ENCODE data around the gene PRDM16. TPM values are rescaled to one million over a fixed set of nuclear protein-coding genes. Genes with fewer than 3 reads are reported as not detected.
A peak's percentile ranks its signal among the peaks of the same experiment; 100 is the strongest.

Gene PRDM16
- total RNA-seq, 4 donors from 2014 or later, result 5.9 to 41.7 (median 11.2) TPM

- 23 to 37% methylated on average over 7 to 10 of the region's 11 CpGs for WGBS, 2 donors
- Histone ChIP-seq H3K27me3 (peaks cover 0 to 11% of the 10 kb centered on the region in 2 donors), H3K4me3 (peak overlapping the region in 3 of 4 donors; percentile 1 to 25 (median 17)), H3K9me3 (no peaks in the 10 kb centered on the region), H3K36me3 (no peaks in the 10 kb centered on the region), H3K4me1 (peaks cover 0 to 76% (median 49%) of the 10 kb centered on the region in 4 donors), H3K27ac (peak overlapping the region; percentile 79 to 98 (median 89))
- DNase-seq (ENCODE audit: low spot score in 2 of 2), result no peak
- TF ChIP-seq EP300 (IDR thresholded peaks at IDR 0.05) (no peak), POLR2A (IDR thresholded peaks at IDR 0.05) (no peak), CTCF (IDR thresholded peaks at IDR 0.05) (no peak)
Observed at GRCh38 chr1:3351449-3352298, 282.7 kb downstream of the PRDM16 start.

GRCh38 chr1:3352299-3352951 is 283.4 kb downstream of the PRDM16 start:
- H3K4me1 ChIP-seq, result peaks cover 0 to 68% (median 41%) of the 10 kb centered on the region in 4 donors
- no peaks in the 10 kb centered on the region for H3K36me3 ChIP-seq
- peak in 1 of 2 donors; percentile 47 for TF ChIP-seq POLR2A (IDR thresholded peaks at IDR 0.05)
- peak; percentile 18 to 94 for TF ChIP-seq EP300 (IDR thresholded peaks at IDR 0.05)
- no peak for TF ChIP-seq CTCF (IDR thresholded peaks at IDR 0.05)
- 11 to 23% methylated on average over 27 of the region's 30 CpGs for WGBS, 2 donors
- DNase-seq (ENCODE audit: low spot score in 2 of 2), result peak in 1 of 2 donors; percentile 51
- H3K9me3 ChIP-seq, result no peaks in the 10 kb centered on the region
- H3K27me3 ChIP-seq, result peaks cover 0 to 11% of the 10 kb centered on the region in 2 donors
- H3K4me3 ChIP-seq, result peak overlapping the region in 3 of 4 donors; percentile 1 to 25 (median 17)
- H3K27ac ChIP-seq, result peak overlapping the region; percentile 79 to 98 (median 89)

- Histone ChIP-seq H3K27me3 (peaks cover 0 to 11% of the 10 kb centered on the region in 2 donors), H3K36me3 (no peaks in the 10 kb centered on the region), H3K9me3 (no peaks in the 10 kb centered on the region), H3K27ac (peak overlapping the region; percentile 79 to 98 (median 89)), H3K4me1 (peaks cover 0 to 63% (median 37%) of the 10 kb centered on the region in 4 donors), H3K4me3 (no peak overlapping the region)
- no peak for DNase-seq (ENCODE audit: low spot score in 2 of 2)
- 39 to 41% methylated on average over 4 of the region's 13 CpGs for WGBS, 2 donors
- TF ChIP-seq POLR2A (IDR thresholded peaks at IDR 0.05) (no peak), CTCF (IDR thresholded peaks at IDR 0.05) (no peak), EP300 (IDR thresholded peaks at IDR 0.05) (peak in 1 of 2 donors; percentile 3)
Observed at GRCh38 chr1:3352952-3353331, 283.9 kb downstream of the PRDM16 start.

- Histone ChIP-seq H3K9me3 (no peaks in the 10 kb centered on the region), H3K4me1 (peaks cover 0 to 54% (median 33%) of the 10 kb centered on the region in 4 donors), H3K27ac (peak overlapping the region; percentile 79 to 98 (median 89)), H3K36me3 (no peaks in the 10 kb centered on the region), H3K4me3 (no peak overlapping the region), H3K27me3 (peaks cover 0 to 11% of the 10 kb centered on the region in 2 donors)
- WGBS, 2 donors, result 89 to 91% methylated on average over 8 of the region's 8 CpGs
- no peak for DNase-seq (ENCODE audit: low spot score in 2 of 2)
- TF ChIP-seq POLR2A (IDR thresholded peaks at IDR 0.05), result no peak
- no peak for TF ChIP-seq CTCF (IDR thresholded peaks at IDR 0.05)
- no peak for TF ChIP-seq EP300 (IDR thresholded peaks at IDR 0.05)
Observed at GRCh38 chr1:3353876-3354275, 284.9 kb downstream of the PRDM16 start.
